Tibial nerve (tissue), 3 donors: ENCODE measurements around the gene NKD1.

Experiments used
- POLR2A ChIP-seq, 2 donors: fragments of 450-650 bp; IDR thresholded peaks; one replicate each; pipeline ENCODE4 v1.6.1; 2017; ENCODE audit warnings: antibody characterized with exemption in 2 of 2, mild to moderate bottlenecking in 2 of 2, moderate library complexity in 2 of 2
- TF ChIP-seq, protein P1 (sequence below), 5 experiments: fragments of 200-600 bp in 3 of 5; fragments of 450-650 bp in 2 of 5; sonication (generic) in 3 of 5; IDR thresholded peaks; one replicate each; pipeline ENCODE4 v1.5.1; 2016 to 2019; ENCODE audit warnings: antibody characterized with exemption in 5 of 5, mild to moderate bottlenecking in 3 of 5, moderate library complexity in 2 of 5

DNA sequence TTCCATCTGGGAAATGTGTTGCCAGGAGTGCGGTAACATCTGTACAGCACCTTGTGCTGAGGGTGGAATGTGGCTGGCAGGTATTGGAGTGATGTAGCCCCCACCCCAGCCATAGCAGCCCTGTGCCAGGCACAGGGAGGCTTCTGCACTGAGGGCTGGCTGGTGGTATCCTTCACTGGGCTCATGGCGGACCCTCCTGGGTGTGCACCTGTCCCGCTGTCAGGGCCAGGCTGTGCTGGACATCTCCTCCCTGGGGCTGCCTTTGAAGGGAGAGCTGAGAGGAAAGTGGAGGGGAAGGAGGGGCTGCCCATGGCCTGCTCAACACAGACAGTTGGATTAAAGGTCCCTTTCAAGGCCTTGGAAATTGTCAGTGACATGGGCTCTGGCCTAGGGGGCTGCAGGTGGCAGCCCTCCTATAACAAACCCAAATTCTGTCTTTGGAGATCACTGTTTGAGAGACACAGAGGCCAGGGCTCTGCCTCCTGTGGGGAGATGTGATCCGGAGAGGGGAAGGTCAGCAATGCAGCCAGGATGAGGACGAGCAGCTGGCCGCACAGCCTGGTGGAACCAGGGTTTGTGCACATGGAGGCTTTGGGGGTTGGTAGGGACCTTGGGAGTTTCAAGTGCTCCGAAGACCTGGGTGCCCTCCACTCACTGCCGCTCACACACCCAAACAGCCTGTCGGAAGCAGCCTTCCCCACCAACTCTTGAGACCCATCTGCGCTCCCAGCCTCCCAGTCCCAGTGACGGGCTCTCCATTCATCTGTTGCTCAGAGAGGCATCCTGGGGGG, 22.8 kb downstream of the NKD1 start:
- no peak for TF ChIP-seq POLR2A (IDR thresholded peaks at IDR 0.05)
- TF ChIP-seq, protein P1, sequence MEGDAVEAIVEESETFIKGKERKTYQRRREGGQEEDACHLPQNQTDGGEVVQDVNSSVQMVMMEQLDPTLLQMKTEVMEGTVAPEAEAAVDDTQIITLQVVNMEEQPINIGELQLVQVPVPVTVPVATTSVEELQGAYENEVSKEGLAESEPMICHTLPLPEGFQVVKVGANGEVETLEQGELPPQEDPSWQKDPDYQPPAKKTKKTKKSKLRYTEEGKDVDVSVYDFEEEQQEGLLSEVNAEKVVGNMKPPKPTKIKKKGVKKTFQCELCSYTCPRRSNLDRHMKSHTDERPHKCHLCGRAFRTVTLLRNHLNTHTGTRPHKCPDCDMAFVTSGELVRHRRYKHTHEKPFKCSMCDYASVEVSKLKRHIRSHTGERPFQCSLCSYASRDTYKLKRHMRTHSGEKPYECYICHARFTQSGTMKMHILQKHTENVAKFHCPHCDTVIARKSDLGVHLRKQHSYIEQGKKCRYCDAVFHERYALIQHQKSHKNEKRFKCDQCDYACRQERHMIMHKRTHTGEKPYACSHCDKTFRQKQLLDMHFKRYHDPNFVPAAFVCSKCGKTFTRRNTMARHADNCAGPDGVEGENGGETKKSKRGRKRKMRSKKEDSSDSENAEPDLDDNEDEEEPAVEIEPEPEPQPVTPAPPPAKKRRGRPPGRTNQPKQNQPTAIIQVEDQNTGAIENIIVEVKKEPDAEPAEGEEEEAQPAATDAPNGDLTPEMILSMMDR (IDR thresholded peaks at IDR 0.05), result no peak
